ENCODE results near the gene ORMDL3.

ORMDL3 gene

DNA sequence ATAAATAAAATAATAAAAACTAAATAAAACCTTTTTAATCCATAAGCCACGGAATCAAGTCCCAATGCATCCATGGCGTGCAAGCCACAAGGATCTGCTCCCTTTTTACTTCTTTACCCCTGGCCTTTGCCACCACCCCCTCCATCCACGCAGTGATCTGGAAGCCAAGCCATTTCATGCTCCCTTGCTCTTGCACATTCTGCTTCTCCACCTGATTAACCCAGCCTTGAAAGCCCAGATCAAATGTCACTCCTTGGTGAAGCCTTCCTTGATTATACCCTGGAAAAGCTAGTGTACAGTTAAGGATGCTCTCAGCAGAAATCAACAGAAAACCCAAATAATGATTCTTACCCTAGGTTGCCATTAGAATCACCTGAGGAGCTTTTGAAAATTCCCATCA lies 10.0 kb upstream of the ORMDL3 start:
- Histone ChIP-seq H3K9ac (ENCODE audit: low read depth in 1 of 2, low read length in 2 of 2) (no peak overlapping the region), H3K36me3 (ENCODE audit: control insufficient read depth in 2 of 2, insufficient read depth in 2 of 2, low read length in 2 of 2) (no peaks in the 10 kb centered on the region), H3K4me1 (ENCODE audit: control insufficient read depth in 2 of 2, insufficient read depth in 2 of 2, low read length in 2 of 2) (no peaks in the 10 kb centered on the region), H3K4me3 (ENCODE audit: low read length in 2 of 2) (no peak overlapping the region), H3K27me3 (ENCODE audit: control insufficient read depth in 2 of 2, insufficient read depth in 2 of 2, low read length in 2 of 2) (no peaks in the 10 kb centered on the region), H3K9me3 (ENCODE audit: control insufficient read depth in 2 of 2, low read length in 2 of 2) (no peaks in the 10 kb centered on the region), H3K27ac (ENCODE audit: low read depth in 2 of 2, low read length in 2 of 2) (no peak overlapping the region)

DNA sequence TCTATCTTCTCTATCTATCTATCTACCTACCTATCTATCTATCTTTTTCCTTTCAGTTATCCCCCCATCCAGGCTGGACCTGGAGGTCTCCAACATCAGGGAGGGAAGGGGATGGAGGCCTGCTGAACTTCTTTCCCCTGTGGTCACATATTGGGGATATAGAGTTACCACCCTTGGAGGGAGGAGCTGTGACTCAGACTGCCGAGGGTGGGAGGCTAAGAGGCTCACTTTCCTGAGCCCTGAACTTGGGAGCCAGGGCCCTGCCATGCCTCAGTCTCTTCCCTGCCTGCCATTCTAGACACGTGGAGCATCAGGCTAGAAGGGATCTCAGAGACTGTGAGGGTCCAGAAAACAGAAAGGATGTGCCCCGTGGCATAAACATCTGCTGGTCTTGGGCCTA lies 8.5 kb upstream of the ORMDL3 start:
- Histone ChIP-seq H3K9ac (ENCODE audit: low read depth in 1 of 2, low read length in 2 of 2) (no peak overlapping the region), H3K36me3 (ENCODE audit: control insufficient read depth in 2 of 2, insufficient read depth in 2 of 2, low read length in 2 of 2) (no peaks in the 10 kb centered on the region), H3K4me3 (ENCODE audit: low read length in 2 of 2) (no peak overlapping the region), H3K4me1 (ENCODE audit: control insufficient read depth in 2 of 2, insufficient read depth in 2 of 2, low read length in 2 of 2) (no peaks in the 10 kb centered on the region), H3K27ac (ENCODE audit: low read depth in 2 of 2, low read length in 2 of 2) (no peak overlapping the region), H3K9me3 (ENCODE audit: control insufficient read depth in 2 of 2, low read length in 2 of 2) (no peaks in the 10 kb centered on the region), H3K27me3 (ENCODE audit: control insufficient read depth in 2 of 2, insufficient read depth in 2 of 2, low read length in 2 of 2) (no peaks in the 10 kb centered on the region)

- Histone ChIP-seq H3K27ac (ENCODE audit: low read depth in 2 of 2, low read length in 2 of 2) (no peak overlapping the region), H3K4me1 (ENCODE audit: control insufficient read depth in 2 of 2, insufficient read depth in 2 of 2, low read length in 2 of 2) (no peaks in the 10 kb centered on the region), H3K9ac (ENCODE audit: low read depth in 1 of 2, low read length in 2 of 2) (no peak overlapping the region), H3K9me3 (ENCODE audit: control insufficient read depth in 2 of 2, low read length in 2 of 2) (no peaks in the 10 kb centered on the region), H3K27me3 (ENCODE audit: control insufficient read depth in 2 of 2, insufficient read depth in 2 of 2, low read length in 2 of 2) (no peaks in the 10 kb centered on the region), H3K36me3 (ENCODE audit: control insufficient read depth in 2 of 2, insufficient read depth in 2 of 2, low read length in 2 of 2) (no peaks in the 10 kb centered on the region), H3K4me3 (ENCODE audit: low read length in 2 of 2) (no peak overlapping the region)
Observed at GRCh38 chr17:39934324-39934723, 6.9 kb upstream of the ORMDL3 start.

GRCh38 chr17:39933912-39934311 lies 6.5 kb upstream of the ORMDL3 start:
- Histone ChIP-seq H3K4me1 (ENCODE audit: control insufficient read depth in 2 of 2, insufficient read depth in 2 of 2, low read length in 2 of 2) (peaks cover 0 to under 1% of the 10 kb centered on the region in 2 donors), H3K36me3 (ENCODE audit: control insufficient read depth in 2 of 2, insufficient read depth in 2 of 2, low read length in 2 of 2) (no peaks in the 10 kb centered on the region), H3K27ac (ENCODE audit: low read depth in 2 of 2, low read length in 2 of 2) (no peak overlapping the region), H3K9ac (ENCODE audit: low read depth in 1 of 2, low read length in 2 of 2) (no peak overlapping the region), H3K9me3 (ENCODE audit: control insufficient read depth in 2 of 2, low read length in 2 of 2) (no peaks in the 10 kb centered on the region), H3K4me3 (ENCODE audit: low read length in 2 of 2) (no peak overlapping the region), H3K27me3 (ENCODE audit: control insufficient read depth in 2 of 2, insufficient read depth in 2 of 2, low read length in 2 of 2) (no peaks in the 10 kb centered on the region)

DNA sequence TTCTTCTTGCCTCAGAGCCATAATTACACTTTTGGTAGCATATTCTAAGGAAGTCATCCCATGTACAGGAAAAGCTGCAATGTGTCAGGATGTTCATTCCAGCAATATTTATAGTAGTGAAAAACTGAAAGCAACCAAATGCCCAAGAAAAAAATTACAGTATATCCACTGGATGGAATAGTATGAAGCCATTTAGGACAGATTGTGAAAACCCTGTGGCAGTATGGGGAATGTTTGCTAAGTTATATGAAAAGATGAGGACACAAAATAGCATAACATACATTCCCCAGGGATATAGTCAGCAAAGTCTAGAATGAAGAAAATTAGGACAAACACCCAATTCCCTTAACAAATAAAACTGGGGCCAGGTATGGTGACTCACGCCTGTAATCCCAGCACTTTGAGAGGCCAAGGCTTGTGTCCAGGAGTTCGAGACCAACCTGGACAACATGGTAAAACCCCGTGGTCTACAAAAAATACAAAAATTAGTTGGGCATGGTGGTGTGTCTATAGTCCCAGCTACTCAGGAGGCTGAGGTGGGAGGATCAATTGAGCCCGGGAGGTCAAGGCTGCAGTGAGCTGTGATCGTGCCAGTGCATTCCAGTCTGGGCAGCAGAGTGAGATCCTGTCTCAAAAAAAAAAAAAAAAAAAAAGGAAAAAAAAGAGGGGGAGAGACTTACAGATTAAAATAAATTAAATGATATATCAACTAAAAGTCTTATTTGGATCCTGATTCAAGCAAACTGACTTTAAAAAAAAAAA lies 2.4 kb upstream of the ORMDL3 start:
- no peak overlapping the region for H3K9ac ChIP-seq (ENCODE audit: low read depth in 1 of 2, low read length in 2 of 2)
- no peaks in the 10 kb centered on the region for H3K9me3 ChIP-seq (ENCODE audit: control insufficient read depth in 2 of 2, low read length in 2 of 2)
- H3K4me3 ChIP-seq (ENCODE audit: low read length in 2 of 2) = no peak overlapping the region
- no peaks in the 10 kb centered on the region for H3K36me3 ChIP-seq (ENCODE audit: control insufficient read depth in 2 of 2, insufficient read depth in 2 of 2, low read length in 2 of 2)
- H3K27me3 ChIP-seq (ENCODE audit: control insufficient read depth in 2 of 2, insufficient read depth in 2 of 2, low read length in 2 of 2) = no peaks in the 10 kb centered on the region
- H3K4me1 ChIP-seq (ENCODE audit: control insufficient read depth in 2 of 2, insufficient read depth in 2 of 2, low read length in 2 of 2) = peaks cover 9 to 29% of the 10 kb centered on the region in 2 donors
- no peak overlapping the region for H3K27ac ChIP-seq (ENCODE audit: low read depth in 2 of 2, low read length in 2 of 2)

GRCh38 chr17:39928858-39929645 lies 1.7 kb upstream of the ORMDL3 start:
- H3K27me3 ChIP-seq (ENCODE audit: control insufficient read depth in 2 of 2, insufficient read depth in 2 of 2, low read length in 2 of 2) = no peaks in the 10 kb centered on the region
- no peak overlapping the region for H3K9ac ChIP-seq (ENCODE audit: low read depth in 1 of 2, low read length in 2 of 2)
- H3K9me3 ChIP-seq (ENCODE audit: control insufficient read depth in 2 of 2, low read length in 2 of 2) = no peaks in the 10 kb centered on the region
- peaks cover under 1 to 2% of the 10 kb centered on the region in 2 donors for H3K36me3 ChIP-seq (ENCODE audit: control insufficient read depth in 2 of 2, insufficient read depth in 2 of 2, low read length in 2 of 2)
- H3K27ac ChIP-seq (ENCODE audit: low read depth in 2 of 2, low read length in 2 of 2) = peak overlapping the region in 1 of 2 donors; percentile 89
- H3K4me1 ChIP-seq (ENCODE audit: control insufficient read depth in 2 of 2, insufficient read depth in 2 of 2, low read length in 2 of 2) = peaks cover 15 to 30% of the 10 kb centered on the region in 2 donors
- H3K4me3 ChIP-seq (ENCODE audit: low read length in 2 of 2) = no peak overlapping the region

DNA sequence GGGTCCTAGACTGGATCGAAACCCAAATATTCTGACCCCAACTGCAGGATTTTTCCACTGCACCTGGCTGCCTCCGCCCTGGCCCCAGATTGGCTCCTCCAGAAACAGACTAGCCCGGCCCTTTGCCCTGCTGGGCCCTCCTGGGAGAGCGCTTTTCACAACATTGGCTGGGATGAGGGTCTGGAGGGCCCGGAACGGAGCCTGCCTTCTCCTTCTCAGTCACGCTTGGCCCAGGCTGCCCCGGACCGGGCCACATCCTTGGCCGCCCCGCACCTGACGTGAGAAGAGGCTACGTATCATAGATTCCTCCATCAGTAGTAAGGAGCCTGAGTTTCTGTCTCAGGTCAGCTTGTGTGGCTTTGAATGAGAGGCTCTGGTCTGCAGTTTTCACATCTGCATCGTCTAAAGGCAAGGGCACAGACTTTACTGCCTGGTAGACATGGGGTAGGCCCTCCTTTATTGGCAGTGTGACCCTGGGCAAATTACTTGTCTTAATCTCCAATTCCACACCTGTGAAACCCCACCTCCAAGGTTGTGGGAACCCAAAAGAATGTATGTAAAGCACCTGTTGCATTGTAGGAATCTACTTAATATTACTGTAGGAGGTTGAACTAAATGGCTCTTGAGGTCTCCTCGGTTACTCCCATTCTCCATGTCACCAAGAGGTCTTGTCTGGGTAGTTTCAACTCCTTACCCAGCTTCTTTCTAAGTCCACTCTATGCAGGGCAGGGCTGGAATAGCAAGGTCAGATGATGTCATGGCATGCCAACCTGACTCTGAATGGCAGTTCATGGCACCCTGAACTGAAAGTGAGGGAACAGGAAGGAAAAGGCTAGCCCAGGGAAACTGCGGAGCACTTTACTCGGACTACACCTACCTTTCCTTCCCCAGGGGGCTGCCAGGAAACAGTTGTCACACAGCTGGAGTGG lies 792 bp upstream of the ORMDL3 start:
- Histone ChIP-seq H3K27ac (ENCODE audit: low read depth in 2 of 2, low read length in 2 of 2) (peak overlapping the region; percentile 89 to 91), H3K4me3 (ENCODE audit: low read length in 2 of 2) (peak overlapping the region; percentile 80 to 92), H3K36me3 (ENCODE audit: control insufficient read depth in 2 of 2, insufficient read depth in 2 of 2, low read length in 2 of 2) (peaks cover 8 to 10% of the 10 kb centered on the region in 2 donors), H3K4me1 (ENCODE audit: control insufficient read depth in 2 of 2, insufficient read depth in 2 of 2, low read length in 2 of 2) (peaks cover 15 to 31% of the 10 kb centered on the region in 2 donors), H3K27me3 (ENCODE audit: control insufficient read depth in 2 of 2, insufficient read depth in 2 of 2, low read length in 2 of 2) (no peaks in the 10 kb centered on the region), H3K9ac (ENCODE audit: low read depth in 1 of 2, low read length in 2 of 2) (peak overlapping the region; percentile 75 to 89), H3K9me3 (ENCODE audit: control insufficient read depth in 2 of 2, low read length in 2 of 2) (no peaks in the 10 kb centered on the region)

GRCh38 chr17:39926588-39927100 lies 757 bp downstream of the ORMDL3 start:
- H3K4me1 ChIP-seq (ENCODE audit: control insufficient read depth in 2 of 2, insufficient read depth in 2 of 2, low read length in 2 of 2) = peaks cover 15 to 31% of the 10 kb centered on the region in 2 donors
- no peaks in the 10 kb centered on the region for H3K27me3 ChIP-seq (ENCODE audit: control insufficient read depth in 2 of 2, insufficient read depth in 2 of 2, low read length in 2 of 2)
- H3K27ac ChIP-seq (ENCODE audit: low read depth in 2 of 2, low read length in 2 of 2) = peak overlapping the region; percentile 89 to 91
- no peaks in the 10 kb centered on the region for H3K9me3 ChIP-seq (ENCODE audit: control insufficient read depth in 2 of 2, low read length in 2 of 2)
- H3K9ac ChIP-seq (ENCODE audit: low read depth in 1 of 2, low read length in 2 of 2) = peak overlapping the region; percentile 79 to 80
- peaks cover 23 to 26% of the 10 kb centered on the region in 2 donors for H3K36me3 ChIP-seq (ENCODE audit: control insufficient read depth in 2 of 2, insufficient read depth in 2 of 2, low read length in 2 of 2)
- H3K4me3 ChIP-seq (ENCODE audit: low read length in 2 of 2) = peak overlapping the region; percentile 80 to 92

DNA sequence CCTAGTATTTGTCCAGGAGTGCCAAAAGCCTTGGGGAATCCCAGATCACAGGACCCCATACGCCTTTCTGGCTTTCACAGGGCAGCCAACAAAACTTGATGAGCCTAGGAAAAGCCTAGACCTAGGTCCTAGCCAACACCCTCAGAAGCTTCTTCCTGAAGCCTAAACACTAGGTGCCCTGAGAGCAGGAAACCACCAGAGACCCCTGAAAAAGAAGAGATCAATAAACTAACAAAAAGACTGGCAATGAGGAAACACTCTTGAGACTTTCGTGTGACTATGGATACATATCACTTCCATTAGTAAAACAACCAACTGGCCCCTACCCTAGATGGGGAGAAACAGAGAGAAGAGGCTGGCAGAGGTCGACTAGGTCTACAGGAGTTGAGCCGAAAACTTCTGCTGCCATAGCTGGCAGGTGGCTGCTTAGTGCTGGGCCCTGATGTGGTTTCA lies 1.2 kb downstream of the ORMDL3 start:
- Histone ChIP-seq H3K27me3 (ENCODE audit: control insufficient read depth in 2 of 2, insufficient read depth in 2 of 2, low read length in 2 of 2) (no peaks in the 10 kb centered on the region), H3K27ac (ENCODE audit: low read depth in 2 of 2, low read length in 2 of 2) (peak overlapping the region in 1 of 2 donors; percentile 91), H3K4me1 (ENCODE audit: control insufficient read depth in 2 of 2, insufficient read depth in 2 of 2, low read length in 2 of 2) (peaks cover 15 to 31% of the 10 kb centered on the region in 2 donors), H3K4me3 (ENCODE audit: low read length in 2 of 2) (peak overlapping the region; percentile 80 to 92), H3K9ac (ENCODE audit: low read depth in 1 of 2, low read length in 2 of 2) (peak overlapping the region; percentile 79 to 80), H3K9me3 (ENCODE audit: control insufficient read depth in 2 of 2, low read length in 2 of 2) (no peaks in the 10 kb centered on the region), H3K36me3 (ENCODE audit: control insufficient read depth in 2 of 2, insufficient read depth in 2 of 2, low read length in 2 of 2) (peaks cover 27 to 31% of the 10 kb centered on the region in 2 donors)

Measured in mucosa of rectum (tissue), 2 donors.